CD4-positive, alpha-beta T cell (primary cell): Measurements from ENCODE around the gene ETFB. TPM values are rescaled to one million over a fixed set of nuclear protein-coding genes. Genes with fewer than 3 reads are reported as not detected.

Experiments
- ATAC-seq: fragments of 200-7000 bp; cut with Tn5 transposase; one replicate; pipeline ENCODE4 v1.10.0; 2022; ENCODE audit warnings: mild to moderate bottlenecking; ENCODE audit not compliant: poor library complexity
- CTCF ChIA-PET: fragments of 350-600 bp; sonication (Branson Sonifier 250); formaldehyde crosslinking; loops from one replicate; lab custom pipeline; 2021; ENCODE audit warnings: antibody characterized with exemption, inconsistent platforms; lab: Charles Lee
- POLR2A ChIA-PET: fragments of 350-600 bp; sonication (Branson Sonifier 250); formaldehyde crosslinking; loops from one replicate; lab custom pipeline; 2021; ENCODE audit warnings: antibody characterized with exemption, inconsistent platforms; lab: Charles Lee
- DNase-seq, 14 experiments: peaks; one replicate each; pipeline ENCODE4 v3.0.0-alpha.2; 2013 to 2020; ENCODE audit warnings: mixed read lengths in 2 of 14
- H3K27ac ChIP-seq, 2 donors: one replicate each; pipeline versions ENCODE4 v1.5.1 to v1.7.0; 2013; ENCODE audit warnings: low read length in 2 of 2, low read depth in 1 of 2, mild to moderate bottlenecking in 1 of 2
- H3K27me3 ChIP-seq, 2 experiments: 1 replicate in 1 of 2; 2 replicates in 1 of 2; pipeline versions ENCODE4 v1.6.1 to v1.7.0; 2013; ENCODE audit warnings: low read length in 2 of 2, control low read depth in 1 of 2, mild to moderate bottlenecking in 1 of 2, moderate library complexity in 1 of 2; ENCODE audit not compliant: insufficient read depth in 2 of 2, control insufficient read depth in 1 of 2
- H3K36me3 ChIP-seq: one replicate; pipeline ENCODE4 v1.6.1; 2013; ENCODE audit warnings: low read length, control low read depth; ENCODE audit not compliant: insufficient read depth
- H3K4me1 ChIP-seq: one replicate; pipeline ENCODE4 v1.6.1; 2013; ENCODE audit warnings: low read length, control low read depth; ENCODE audit not compliant: insufficient read depth
- H3K4me3 ChIP-seq: one replicate; pipeline ENCODE4 v1.5.1; 2013; ENCODE audit warnings: mild to moderate bottlenecking, low read length, moderate library complexity
- H3K9me3 ChIP-seq, 2 experiments: 1 replicate in 1 of 2; 2 replicates in 1 of 2; pipeline versions ENCODE4 v1.6.1 to v1.7.0; 2013; ENCODE audit warnings: low read length in 2 of 2, mild to moderate bottlenecking in 2 of 2, control low read depth in 1 of 2, moderate library complexity in 1 of 2; ENCODE audit not compliant: control insufficient read depth in 1 of 2, insufficient read depth in 1 of 2
- H3K27ac Mint-ChIP-seq: one replicate; pipeline ENCODE4 v1.8.0; 2020; ENCODE audit warnings: mixed read lengths
- H3K27me3 Mint-ChIP-seq: one replicate; pipeline ENCODE4 v1.8.0; 2021; ENCODE audit warnings: mixed read lengths
- H3K36me3 Mint-ChIP-seq: one replicate; pipeline ENCODE4 v1.8.0; 2021; ENCODE audit warnings: low read depth, mixed read lengths
- H3K4me1 Mint-ChIP-seq: one replicate; pipeline ENCODE4 v1.8.0; 2021; ENCODE audit warnings: low read depth, mixed read lengths
- H3K4me3 Mint-ChIP-seq: one replicate; pipeline ENCODE4 v1.8.0; 2020; ENCODE audit warnings: mild to moderate bottlenecking, mixed read lengths
- H3K9me3 Mint-ChIP-seq: one replicate; pipeline ENCODE4 v1.8.0; 2020; ENCODE audit warnings: mixed read lengths
- CTCF ChIP-seq: fragments of 200-600 bp; IDR thresholded peaks from one replicate; pipeline ENCODE4 v1.8.0; 2022; ENCODE audit warnings: antibody characterized with exemption, mild to moderate bottlenecking
- intact Hi-C, 2 experiments: fragments of 100-400 bp; cut with DNase I in 1 of 2; cut with micrococcal nuclease in 1 of 2; formaldehyde crosslinking; loops; one replicate each; pipeline versions ENCODE4 v1.15.1 to v1.9.0; 2023 to 2025; cut with DNase I, micrococcal nuclease
- total RNA-seq, 174 experiments: library from RNA in 2 of 174; stranded (reverse) in 2 of 174; gene quantifications; one replicate each; pipeline ENCODE4 v1.2.3 and lab custom pipeline; 2021 to 2026

ETFB gene
- total RNA-seq, 2 experiments from 2014 or later = 29.7 to 30.1 TPM

DNA sequence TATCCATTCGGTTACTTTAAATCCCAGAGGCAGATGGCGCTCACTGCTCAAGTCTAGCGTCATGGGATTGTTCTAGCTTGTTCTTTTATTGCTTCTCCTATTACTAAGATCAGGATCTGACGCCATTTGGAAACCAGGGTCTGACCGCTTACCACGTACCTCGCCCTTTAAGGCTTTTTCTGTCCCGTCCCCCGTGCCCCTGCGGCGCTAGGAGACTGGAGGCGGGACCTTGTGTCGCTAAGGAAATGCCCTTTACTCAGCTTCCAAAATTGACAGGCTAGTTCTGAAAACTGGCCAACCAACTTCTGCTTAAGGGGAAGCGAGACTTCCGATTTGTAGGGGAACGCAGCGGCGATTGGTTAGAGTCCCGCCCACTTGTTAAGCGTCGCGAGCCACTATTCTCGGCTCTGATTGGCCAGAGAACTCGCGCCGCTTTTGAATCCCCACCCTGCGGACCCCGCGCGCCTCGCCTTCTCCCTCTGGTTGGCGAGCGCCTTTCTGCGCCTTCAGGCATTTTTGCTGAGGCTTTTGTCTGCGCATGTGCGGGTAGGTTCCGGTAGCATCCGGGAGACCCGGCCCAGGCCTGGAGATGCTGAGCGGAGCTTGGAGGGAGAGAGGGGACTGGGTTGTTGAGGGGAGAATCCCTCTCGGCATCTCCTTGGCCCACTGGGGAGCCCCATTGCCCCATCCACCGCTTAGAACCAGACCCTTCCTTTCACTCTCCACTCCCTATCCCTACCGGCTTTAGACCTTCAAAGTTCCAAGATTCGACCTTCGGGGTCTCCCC, 28.1 kb upstream of the ETFB start:
- H3K27ac ChIP-seq = peak overlapping the region; percentile 21 to 31
- DNase-seq (peak; percentile 69 to 96 (median 76)), ATAC-seq (peak; percentile 95)
- POLR2A ChIA-PET = interaction anchor here (0.6 to 2.3 kb wide), 6 partner anchors 26 to 384 kb away, joined by 3 to 9 read pairs (median 4); partner anchors contain the start of genes CLDND2, ETFB and VSIG10L
- intact Hi-C loops = loop anchor here (1.0 to 2.0 kb wide), 3 partner anchors 27 to 55 kb away; no protein-coding TSS in a partner anchor
- H3K36me3 ChIP-seq = no peaks in the 10 kb centered on the region
- TF ChIP-seq CTCF = no peak
- Mint-ChIP-seq H3K27ac (peak overlapping the region; percentile 58), H3K9me3 (no peaks in the 10 kb centered on the region), H3K27me3 (no peaks in the 10 kb centered on the region), H3K36me3 (no peaks in the 10 kb centered on the region), H3K4me3 (peak overlapping the region; percentile 90), H3K4me1 (peaks cover 23% of the 10 kb centered on the region)
- H3K4me1 ChIP-seq = peaks cover 26% of the 10 kb centered on the region
- peak overlapping the region; percentile 52 for H3K4me3 ChIP-seq
- CTCF ChIA-PET = interaction anchor here (1.0 to 1.2 kb wide), 5 partner anchors 24 to 55 kb away, joined by 3 read pairs; no protein-coding TSS in a partner anchor
- H3K9me3 ChIP-seq = no peaks in the 10 kb centered on the region
- H3K27me3 ChIP-seq = no peaks in the 10 kb centered on the region

DNA sequence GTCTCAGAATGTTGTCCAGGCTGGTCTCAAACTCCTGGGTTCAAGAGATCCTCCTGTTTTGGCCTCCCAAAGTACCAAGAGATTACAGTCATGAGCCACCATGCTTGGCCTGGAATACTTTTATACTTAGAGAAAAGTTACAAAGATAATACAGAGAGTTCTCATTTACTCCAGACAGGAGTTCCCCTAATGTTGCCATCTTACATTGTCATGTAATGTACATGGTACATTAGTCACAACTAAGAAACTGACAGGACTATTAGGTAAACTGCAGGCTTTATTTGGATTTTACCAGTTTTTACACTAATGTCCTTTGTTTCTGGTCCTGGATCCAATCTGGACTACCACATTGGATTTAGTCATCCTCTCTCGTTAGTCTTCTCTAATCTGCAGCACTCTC, 26.5 kb upstream of the ETFB start:
- TF ChIP-seq CTCF = no peak
- no peak overlapping the region for H3K27ac Mint-ChIP-seq
- Histone ChIP-seq H3K36me3 (no peaks in the 10 kb centered on the region), H3K27me3 (no peaks in the 10 kb centered on the region), H3K27ac (no peak overlapping the region), H3K4me1 (peaks cover 26% of the 10 kb centered on the region), H3K9me3 (no peaks in the 10 kb centered on the region), H3K4me3 (no peak overlapping the region)
- no peaks in the 10 kb centered on the region for H3K27me3 Mint-ChIP-seq
- CTCF ChIA-PET = no interaction called here
- H3K4me1 Mint-ChIP-seq = peaks cover 23% of the 10 kb centered on the region
- peak overlapping the region; percentile 25 for H3K4me3 Mint-ChIP-seq
- no peak for DNase-seq
- ATAC-seq = no peak
- intact Hi-C loops = no loop called here
- POLR2A ChIA-PET = no interaction called here
- H3K36me3 Mint-ChIP-seq = no peaks in the 10 kb centered on the region
- H3K9me3 Mint-ChIP-seq = no peaks in the 10 kb centered on the region

DNA sequence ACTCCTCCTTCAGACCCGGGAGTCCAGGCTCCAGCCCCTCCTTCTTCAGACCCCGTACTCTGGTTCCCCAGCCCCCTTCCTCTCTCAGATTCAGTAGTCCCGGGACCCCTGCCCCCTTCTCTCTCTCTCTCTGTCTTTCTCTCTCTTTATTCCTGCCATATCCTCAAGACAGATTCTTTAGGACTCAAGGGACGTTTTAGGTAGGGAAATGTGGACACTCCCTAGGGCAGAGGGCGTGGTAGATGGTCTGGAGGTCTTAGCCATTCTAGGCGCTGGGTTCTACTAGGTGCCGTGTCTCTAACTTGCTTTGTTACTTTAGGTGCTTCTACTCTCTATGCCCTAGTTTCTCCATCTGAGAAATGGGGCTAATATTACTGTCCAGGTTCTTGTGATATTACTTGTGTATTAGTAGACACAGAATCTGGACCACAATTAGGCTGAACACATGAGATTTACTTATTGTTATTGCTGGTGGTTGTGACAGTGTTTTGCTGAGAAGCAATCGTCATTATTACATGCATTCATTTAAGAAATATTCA, 25.0 kb upstream of the ETFB start:
- ChIA-PET CTCF (no interaction called here), POLR2A (no interaction called here)
- no peak for DNase-seq
- H3K27me3 Mint-ChIP-seq = no peaks in the 10 kb centered on the region
- ATAC-seq = no peak
- no peak for TF ChIP-seq CTCF
- intact Hi-C loops = no loop called here
- Histone ChIP-seq H3K36me3 (no peaks in the 10 kb centered on the region), H3K27me3 (no peaks in the 10 kb centered on the region), H3K4me3 (no peak overlapping the region), H3K9me3 (no peaks in the 10 kb centered on the region), H3K27ac (no peak overlapping the region), H3K4me1 (peaks cover 31% of the 10 kb centered on the region)
- no peak overlapping the region for H3K27ac Mint-ChIP-seq
- peaks cover 23% of the 10 kb centered on the region for H3K4me1 Mint-ChIP-seq
- no peak overlapping the region for H3K4me3 Mint-ChIP-seq
- no peaks in the 10 kb centered on the region for H3K36me3 Mint-ChIP-seq
- no peaks in the 10 kb centered on the region for H3K9me3 Mint-ChIP-seq
